GM12873 (cell line): Measurements from ENCODE around the gene RAB10.

Source experiments
- CTCF ChIP-seq: IDR thresholded peaks from 2 replicates; pipeline ENCODE4 v1.5.1; 2012; ENCODE audit warnings: low read depth, mild to moderate bottlenecking, moderate library complexity, low read length, control low read depth; ENCODE audit not compliant: insufficient read depth; ENCODE audit errors: missing control alignments

RAB10 gene

DNA sequence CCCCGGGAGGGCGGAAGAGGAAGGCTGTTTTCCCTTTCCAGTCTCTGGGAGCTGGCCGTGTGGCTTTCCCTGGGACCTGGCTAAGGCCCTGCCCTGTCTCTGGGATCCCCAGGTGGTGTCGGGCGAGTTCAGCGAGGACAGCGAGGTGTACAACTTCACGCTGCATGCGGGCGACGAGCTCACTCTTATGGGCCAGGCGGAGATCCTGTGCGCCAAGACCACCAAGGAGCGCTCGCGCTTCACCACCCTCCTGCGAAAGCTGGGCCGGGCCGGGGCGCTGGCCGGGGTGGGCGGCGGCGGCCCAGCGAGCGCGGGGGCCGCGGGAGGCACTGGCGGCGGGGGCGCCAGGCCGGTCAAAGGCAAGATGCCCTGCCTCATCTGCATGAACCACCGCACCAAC lies 150.2 kb downstream of the RAB10 start:
- no peak for TF ChIP-seq CTCF

DNA sequence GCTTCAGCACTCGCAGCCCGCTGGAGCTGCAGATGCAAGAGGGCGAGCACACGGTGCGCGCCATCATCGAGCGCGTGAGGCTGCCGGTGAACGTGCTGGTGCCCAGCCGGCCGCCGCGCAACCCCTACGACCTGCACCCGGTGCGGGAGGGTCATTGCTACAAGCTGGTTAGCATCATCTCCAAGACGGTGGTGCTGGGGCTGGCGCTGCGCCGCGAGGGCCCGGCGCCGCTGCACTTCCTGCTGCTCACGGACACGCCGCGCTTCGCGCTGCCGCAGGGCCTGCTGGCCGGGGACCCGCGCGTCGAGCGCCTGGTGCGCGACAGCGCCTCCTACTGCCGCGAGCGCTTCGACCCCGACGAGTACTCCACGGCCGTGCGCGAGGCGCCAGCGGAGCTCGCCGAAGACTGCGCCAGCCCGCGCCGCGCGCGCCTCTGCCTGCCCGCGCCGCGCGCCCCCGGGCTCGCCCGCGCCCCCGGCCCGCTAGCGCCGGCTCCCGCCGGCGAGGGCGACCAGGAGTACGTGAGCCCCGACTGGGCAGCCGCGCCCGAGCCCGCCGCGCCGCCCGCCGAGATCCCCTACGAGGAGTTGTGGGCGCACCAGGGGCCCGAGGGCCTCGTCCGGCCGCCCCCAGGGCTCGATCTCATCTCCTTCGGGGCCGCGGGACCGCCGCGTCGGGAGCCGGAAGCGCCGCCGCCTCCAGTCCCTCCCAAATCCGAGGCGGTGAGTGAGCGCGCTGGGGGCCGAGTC lies 150.8 kb downstream of the RAB10 start:
- TF ChIP-seq CTCF: peak; percentile 77

GRCh38 chr2:26185304-26185928 lies 151.5 kb downstream of the RAB10 start:
- TF ChIP-seq CTCF: no peak

- TF ChIP-seq CTCF: no peak
These were observed 152.3 kb downstream of the RAB10 start for GRCh38 chr2:26185954-26186770.
